ENCODE data around the gene BAHCC1.

The BAHCC1 gene

DNA sequence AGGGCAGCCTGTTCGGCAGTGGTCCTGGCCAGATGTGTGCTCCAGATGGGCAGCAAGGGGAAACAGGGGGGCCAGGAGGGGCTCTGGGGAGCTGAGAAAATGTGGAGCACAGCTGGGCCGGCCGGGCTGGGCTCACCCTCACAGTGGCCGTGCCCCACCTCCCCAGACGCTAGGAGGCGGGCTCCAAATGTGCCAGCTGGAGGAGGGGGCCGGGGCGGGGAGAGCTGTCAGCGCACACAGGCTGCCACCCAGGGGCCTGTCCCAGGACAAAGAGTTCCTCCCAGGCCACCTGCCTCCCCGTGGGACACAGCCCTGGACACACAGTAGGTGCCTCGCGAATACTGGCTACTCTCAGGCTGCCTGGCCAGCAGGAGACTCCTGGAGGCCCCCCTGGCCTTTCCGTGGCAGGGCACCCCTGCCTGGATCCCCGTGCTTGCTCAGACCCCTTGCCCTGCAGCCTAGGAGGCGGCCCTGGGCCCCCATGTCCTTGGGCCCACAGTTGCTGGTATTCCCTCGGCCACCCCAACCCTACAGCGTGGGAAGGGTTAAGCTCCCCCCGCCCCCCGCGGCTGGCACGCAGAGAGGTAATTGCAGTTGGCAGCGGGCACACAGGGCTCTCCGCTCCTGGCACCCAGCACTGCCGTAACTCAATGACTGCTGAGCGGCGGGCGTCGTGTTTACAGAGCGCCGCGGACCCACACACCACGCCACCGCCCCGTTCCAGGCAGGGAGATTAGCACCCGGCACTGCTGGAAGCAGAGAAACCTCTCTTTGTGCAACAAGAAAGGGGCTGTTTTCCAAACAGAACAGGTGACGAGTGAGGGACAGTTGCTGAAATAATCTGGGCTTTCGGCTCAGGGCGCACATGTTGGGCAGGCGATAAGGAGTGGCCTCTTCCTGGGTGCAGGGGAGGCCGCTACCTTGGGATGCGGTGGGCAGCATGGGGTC, 32.2 kb downstream of the BAHCC1 start:
- no peak for DNase-seq (ENCODE audit: low spot score)

DNA sequence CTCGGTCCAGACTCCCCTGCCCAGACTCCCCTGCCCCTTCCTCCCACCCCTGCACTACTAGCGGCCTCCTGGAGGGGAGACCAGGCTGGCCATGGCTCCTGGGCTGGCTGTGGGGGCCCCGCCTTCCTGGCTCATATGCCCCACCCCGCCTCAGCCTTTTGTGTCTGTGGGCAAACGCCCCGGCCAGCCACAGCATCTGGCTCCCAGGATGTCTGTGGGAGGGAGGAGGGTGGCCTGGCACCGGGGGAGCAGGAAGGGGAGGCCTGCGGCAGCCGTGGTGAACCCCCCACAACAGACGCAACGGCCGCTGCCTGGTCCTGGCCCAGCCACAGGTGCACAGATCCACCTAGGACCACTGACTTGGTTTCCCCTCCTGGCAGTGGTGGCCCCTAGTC, 32.9 kb downstream of the BAHCC1 start:
- DNase-seq (ENCODE audit: low spot score) = no peak

DNA sequence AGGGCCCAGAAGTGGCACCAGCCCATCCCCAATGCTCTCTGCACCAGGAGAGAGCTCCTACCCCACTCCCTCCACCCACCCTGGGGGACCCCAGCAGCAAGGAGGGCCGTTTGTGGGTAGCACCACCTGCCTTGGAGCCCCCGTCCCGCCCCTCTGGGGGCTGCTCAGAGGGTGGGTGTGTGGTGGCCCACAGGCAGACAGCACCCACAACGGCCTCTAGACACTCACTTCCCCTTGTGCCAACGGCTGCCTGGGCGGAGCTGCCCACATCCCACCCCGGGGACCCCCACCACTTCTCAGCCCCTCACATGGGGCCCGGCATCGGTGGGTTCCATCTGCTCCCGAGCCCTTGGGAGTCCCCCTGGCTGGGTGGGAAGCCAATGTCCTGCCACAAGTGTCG, 33.3 kb downstream of the BAHCC1 start:
- no peak for DNase-seq (ENCODE audit: low spot score)

DNA sequence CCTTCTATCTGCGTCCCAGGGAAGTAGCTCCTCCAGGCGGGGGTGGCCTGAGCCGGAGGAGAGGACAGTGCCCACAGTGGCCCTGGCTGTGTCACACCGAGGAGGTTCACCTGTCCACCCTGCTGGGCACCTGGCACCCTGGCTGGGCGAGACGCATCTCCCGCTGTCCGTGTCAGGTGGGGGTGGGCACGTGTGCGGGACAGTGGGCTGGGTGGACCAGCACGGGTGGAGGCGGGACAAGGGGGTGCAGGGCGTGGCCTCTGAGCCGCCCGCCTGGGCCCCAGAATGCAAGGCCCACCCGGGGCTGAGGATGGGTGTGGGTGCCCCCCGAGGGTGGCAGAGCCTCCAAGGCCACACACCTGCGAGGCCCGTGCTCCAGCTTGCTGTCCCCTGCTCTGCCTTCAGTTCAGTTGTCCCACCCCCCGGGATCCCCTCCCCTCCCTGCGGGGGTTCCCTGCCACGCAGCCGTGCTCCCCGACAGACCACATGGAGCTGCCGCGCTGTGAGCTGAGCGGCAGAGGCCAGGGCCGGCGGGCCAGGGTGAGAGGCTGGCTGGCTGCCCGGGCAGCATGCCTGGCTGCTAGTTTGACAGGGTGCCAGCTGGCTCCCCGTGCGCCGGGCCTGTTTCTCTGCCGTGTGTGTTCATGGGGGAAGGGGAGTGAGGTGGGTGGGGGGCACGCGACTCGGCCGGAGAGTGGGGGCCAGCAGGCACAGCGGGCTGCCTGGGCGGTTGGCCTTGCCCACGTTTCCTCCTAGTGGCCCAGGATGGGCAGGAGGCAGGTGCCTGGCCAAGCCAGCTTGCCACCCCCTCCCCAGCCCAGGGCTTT, 33.9 kb downstream of the BAHCC1 start:
- peak; percentile 77 for DNase-seq (ENCODE audit: low spot score)

GRCh38 chr17:81429821-81430551, 34.7 kb downstream of the BAHCC1 start:
- DNase-seq (ENCODE audit: low spot score) = no peak

DNA sequence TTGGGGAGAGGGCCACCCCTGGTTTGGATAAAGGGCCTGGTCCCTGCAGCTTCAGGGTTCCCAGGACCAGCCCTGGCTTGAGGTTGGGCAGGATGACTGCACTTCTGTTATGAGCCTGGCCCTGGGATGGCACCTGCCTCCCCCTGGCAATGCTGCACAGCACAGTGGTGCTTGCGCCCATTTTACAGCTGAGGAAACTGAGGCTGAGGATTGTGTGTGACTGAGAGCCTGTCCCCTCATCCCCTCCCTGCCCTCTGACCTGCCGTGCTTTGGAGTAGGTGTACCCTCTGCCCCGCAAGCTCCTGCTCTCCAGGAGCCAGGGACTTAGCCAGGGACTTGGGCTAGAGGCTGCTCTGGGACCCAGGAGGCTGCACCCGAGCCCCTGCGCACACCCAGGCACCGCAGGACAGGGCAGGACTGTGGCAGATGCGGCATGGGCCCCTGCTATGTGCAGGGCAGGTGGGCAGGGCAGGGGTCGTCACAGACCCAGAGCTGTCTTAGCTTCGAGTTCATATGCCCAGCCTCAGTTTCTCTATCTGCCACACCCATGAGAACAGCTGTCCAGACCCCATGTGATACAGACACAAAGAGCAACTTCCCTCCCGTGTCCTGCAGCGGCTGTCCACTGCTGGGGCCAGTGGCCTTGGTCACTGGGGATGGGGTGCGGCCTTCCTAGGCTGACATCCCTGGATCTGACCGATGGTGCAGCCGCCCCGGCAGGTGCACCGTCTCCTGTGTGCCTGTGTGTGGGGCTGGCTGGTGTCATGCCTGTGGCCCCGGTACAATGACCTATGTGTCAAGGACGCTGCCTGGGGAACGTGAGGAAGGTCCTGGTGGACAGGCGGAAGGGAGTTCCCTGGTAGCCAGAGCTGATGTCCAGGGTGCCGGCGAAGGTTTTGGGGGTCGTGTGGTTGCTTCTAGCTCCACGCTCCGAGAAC, 36.6 kb downstream of the BAHCC1 start:
- no peak for DNase-seq (ENCODE audit: low spot score)

DNA sequence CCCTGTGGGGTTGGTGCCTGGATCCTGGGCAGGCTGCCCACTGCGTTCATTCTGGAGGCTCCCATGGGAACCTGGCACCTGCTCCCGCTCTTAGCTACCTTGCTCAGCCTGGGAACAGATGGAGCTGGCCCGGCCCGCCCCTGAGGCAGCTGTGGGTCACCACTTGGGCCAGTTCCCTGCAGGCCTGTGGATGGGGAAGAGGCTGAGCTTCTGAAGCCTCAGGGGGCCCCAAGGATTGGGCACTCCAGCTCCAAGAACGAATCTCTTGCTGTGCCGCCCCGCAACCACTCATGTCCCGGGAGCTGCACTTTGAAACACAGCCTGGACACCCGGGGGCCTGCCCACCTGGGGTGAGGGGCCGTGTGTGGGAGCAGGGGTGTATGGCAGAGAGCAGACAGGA, 37.7 kb downstream of the BAHCC1 start:
- DNase-seq (ENCODE audit: low spot score) = peak; percentile 25

DNA sequence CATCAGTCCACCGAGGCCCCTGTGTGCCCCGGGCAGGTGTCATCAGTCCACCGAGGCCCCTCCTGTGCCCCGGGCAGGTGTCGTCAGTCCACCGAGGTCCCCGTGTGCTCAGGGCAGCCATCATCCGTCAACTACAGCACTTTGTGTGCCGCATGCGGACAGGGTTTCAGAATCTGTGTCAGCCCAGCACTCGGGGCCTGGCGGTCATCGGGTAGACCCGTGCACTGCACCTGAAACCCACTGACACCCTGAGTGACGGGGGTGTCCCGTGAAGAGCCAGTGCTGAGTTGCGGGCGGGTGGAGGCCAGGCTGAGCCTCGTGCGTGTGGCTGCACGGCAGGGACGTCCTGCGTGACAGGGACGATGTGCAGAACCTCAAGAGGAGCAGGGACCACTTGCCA, 38.4 kb downstream of the BAHCC1 start:
- DNase-seq (ENCODE audit: low spot score) = no peak

DNA sequence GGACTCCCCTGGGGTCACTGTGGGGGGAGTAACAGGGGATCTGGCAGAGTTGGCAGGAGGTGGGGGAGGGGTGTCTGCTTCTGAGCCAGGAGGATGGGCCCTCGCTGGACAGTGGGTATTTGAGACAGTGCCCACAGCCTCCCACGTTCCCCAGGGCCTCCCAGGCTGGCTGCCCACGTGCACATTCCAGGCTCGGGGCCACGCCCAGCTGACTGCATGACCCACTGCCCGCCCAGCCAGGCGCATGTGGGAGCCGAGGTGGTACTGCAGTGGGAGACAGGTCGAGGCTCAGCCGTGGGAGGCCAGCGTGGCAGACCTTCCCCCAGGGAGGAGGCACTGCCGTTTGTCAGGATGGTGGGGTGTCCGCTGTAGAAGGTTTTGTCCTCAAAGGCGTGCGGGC, 38.8 kb downstream of the BAHCC1 start:
- DNase-seq (ENCODE audit: low spot score) = peak; percentile 62

GRCh38 chr17:81434681-81435417, 39.6 kb downstream of the BAHCC1 start:
- DNase-seq (ENCODE audit: low spot score) = no peak

DNA sequence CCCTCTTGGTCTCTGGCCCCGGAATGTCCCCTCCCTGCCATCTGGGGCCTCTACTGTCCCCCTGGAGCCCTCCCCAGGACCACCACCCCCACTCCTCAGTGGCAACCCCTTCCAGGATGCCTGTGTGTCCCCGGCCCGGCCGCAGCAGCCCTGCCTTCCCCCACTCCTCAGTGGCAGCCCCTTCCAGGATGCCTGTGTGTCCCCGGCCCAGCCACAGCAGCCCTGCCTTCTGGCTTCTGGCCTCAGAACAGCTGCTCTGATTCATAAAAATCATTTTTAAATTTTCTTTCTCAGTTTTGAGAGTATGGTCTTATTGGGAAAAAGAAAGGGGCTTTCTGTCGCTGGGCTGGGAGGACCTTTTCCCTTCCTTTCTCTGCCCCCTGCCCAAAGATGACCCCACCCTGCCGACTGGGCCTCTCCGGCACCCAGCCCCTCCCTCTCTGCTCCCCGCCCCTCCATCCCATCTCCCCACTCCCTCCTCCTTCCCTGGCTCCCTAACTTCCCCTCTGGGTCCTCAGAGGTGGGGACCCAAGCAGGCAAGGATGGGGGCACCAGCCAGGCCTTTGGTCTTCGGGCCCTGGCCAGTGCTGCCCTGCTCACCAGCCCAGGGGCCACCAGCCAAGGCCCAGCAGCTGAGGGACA, 40.5 kb downstream of the BAHCC1 start:
- no peak for DNase-seq (ENCODE audit: low spot score)

GRCh38 chr17:81436294-81436849, 41.1 kb downstream of the BAHCC1 start:
- no peak for DNase-seq (ENCODE audit: low spot score)

DNA sequence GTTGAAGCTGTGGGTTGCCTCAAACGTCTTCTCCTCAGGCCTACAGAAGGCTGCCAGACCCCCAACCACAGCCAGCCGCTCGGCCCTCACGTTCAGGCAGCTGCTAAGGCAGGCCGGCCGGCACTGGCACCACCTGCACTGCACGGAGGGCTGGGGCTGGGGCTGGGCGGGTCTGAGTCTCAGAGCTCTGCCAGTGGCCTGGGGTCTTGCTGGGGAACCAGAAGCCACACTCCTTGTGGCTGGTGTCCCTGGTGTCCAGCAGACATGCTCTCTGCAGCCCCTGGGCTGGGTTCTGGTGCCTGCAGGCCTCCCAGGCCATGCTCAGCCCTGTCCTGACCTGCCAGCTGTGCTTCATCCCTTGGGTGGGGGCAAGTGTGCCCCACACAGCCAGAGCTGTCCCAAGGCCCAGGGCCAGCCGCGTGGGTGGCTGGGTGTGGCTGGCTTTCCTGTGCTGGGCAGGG, 42.0 kb downstream of the BAHCC1 start:
- no peak for DNase-seq (ENCODE audit: low spot score)

- DNase-seq (ENCODE audit: low spot score) = no peak
Measured at GRCh38 chr17:81438007-81438659, 42.9 kb downstream of the BAHCC1 start.

GRCh38 chr17:81438688-81439087, 43.4 kb downstream of the BAHCC1 start:
- DNase-seq (ENCODE audit: low spot score) = no peak

DNA sequence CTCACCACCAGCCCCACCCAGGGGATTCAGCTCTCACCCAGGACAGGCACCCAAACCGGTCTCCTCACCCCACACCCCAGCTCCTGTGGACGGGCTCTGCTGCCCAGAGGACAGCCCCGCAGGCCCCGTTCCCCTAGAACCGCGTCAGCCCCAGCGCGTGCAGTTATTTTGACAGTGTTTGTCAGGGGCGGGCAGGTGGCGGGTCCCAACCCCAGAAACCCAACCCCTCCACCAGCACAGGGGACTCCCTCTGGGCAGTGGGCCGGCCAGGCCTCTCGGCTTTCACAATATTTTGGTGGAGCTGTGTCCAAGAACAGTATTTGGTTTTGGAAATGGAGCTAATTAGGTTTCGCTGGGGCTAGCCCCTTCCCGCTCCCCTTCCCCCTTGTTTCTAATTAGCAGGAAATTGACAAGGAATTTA, 44.8 kb downstream of the BAHCC1 start:
- no peak for DNase-seq (ENCODE audit: low spot score)

- DNase-seq (ENCODE audit: low spot score) = no peak
Measured at GRCh38 chr17:81440511-81441244, 45.4 kb downstream of the BAHCC1 start.

GRCh38 chr17:81442791-81443190, 47.5 kb downstream of the BAHCC1 start:
- no peak for DNase-seq (ENCODE audit: low spot score)

Data from kidney tubule cell (primary cell).